SK-N-SH (cell line): ENCODE measurements around the gene PDGFB.

ENCODE experiments used
- CTCF ChIP-seq: fragments of 200-600 bp; sonication (generic); IDR thresholded peaks from 2 replicates; pipeline ENCODE4 v1.6.1; 2017; ENCODE audit warnings: antibody characterized with exemption, mild to moderate bottlenecking, moderate library complexity
- EZH2phosphoT487 ChIP-seq: fragments of 200-600 bp; sonication (generic); IDR thresholded peaks from 2 replicates; pipeline ENCODE4 v1.6.1; 2017; ENCODE audit warnings: low read depth, mixed run types, mild to moderate bottlenecking, antibody characterized with exemption, moderate library complexity, borderline replicate concordance
- GATA2 ChIP-seq: sonication (generic); formaldehyde crosslinking; IDR thresholded peaks from 2 replicates; pipeline ENCODE4 v1.5.0; 2020; ENCODE audit warnings: mild to moderate bottlenecking, missing genetic modification reagents
- IRF3 ChIP-seq: fragments of 150-350 bp; IDR thresholded peaks from 2 replicates; pipeline ENCODE4 v1.6.1; 2016; ENCODE audit warnings: mild to moderate bottlenecking, low read depth, low read length
- MXI1 ChIP-seq: IDR thresholded peaks from 2 replicates; pipeline ENCODE4 v1.6.1; 2012; ENCODE audit warnings: mild to moderate bottlenecking, low read depth, low read length, improper control_type of control experiment
- RAD21 ChIP-seq: IDR thresholded peaks from 2 replicates; pipeline ENCODE4 v1.6.1; 2012; ENCODE audit warnings: mild to moderate bottlenecking, low read length
- RCOR1 ChIP-seq: fragments of 150-350 bp; IDR thresholded peaks from 2 replicates; pipeline ENCODE4 v1.6.1; 2017; ENCODE audit warnings: antibody characterized with exemption, low read length
- REST ChIP-seq: IDR thresholded peaks from 2 replicates; pipeline ENCODE4 v1.6.1; 2012; ENCODE audit warnings: mild to moderate bottlenecking, low read depth, low read length, moderate library complexity
- RFX5 ChIP-seq: IDR thresholded peaks from 2 replicates; pipeline ENCODE4 v1.6.1; 2012; ENCODE audit warnings: mild to moderate bottlenecking, improper control_type of control experiment, low read length
- TAF1 ChIP-seq: IDR thresholded peaks from 2 replicates; pipeline ENCODE4 v1.6.1; 2012; ENCODE audit warnings: low read depth, mild to moderate bottlenecking, low read length, moderate library complexity, borderline replicate concordance
- TCF12 ChIP-seq: IDR thresholded peaks from 2 replicates; pipeline ENCODE4 v1.4.0; 2012
- YY1 ChIP-seq: IDR thresholded peaks from 2 replicates; pipeline ENCODE4 v1.4.0; 2012; ENCODE audit warnings: low read depth, mild to moderate bottlenecking

GRCh38 chr22:39212721-39213376 lies 31.9 kb downstream of the PDGFB start:
- TF ChIP-seq CTCF, result no peak
- no peak for TF ChIP-seq TAF1
- no peak for TF ChIP-seq REST
- TF ChIP-seq YY1, result no peak
- no peak for TF ChIP-seq MXI1
- no peak for TF ChIP-seq TCF12
- TF ChIP-seq RAD21, result no peak
- no peak for TF ChIP-seq EZH2phosphoT487
- TF ChIP-seq RFX5, result no peak
- TF ChIP-seq GATA2 (CRISPR knock-in tag), result no peak
- TF ChIP-seq RCOR1, result no peak
- no peak for TF ChIP-seq IRF3
